ENCODE measurements around the gene PLEKHA8.

PLEKHA8 gene

DNA sequence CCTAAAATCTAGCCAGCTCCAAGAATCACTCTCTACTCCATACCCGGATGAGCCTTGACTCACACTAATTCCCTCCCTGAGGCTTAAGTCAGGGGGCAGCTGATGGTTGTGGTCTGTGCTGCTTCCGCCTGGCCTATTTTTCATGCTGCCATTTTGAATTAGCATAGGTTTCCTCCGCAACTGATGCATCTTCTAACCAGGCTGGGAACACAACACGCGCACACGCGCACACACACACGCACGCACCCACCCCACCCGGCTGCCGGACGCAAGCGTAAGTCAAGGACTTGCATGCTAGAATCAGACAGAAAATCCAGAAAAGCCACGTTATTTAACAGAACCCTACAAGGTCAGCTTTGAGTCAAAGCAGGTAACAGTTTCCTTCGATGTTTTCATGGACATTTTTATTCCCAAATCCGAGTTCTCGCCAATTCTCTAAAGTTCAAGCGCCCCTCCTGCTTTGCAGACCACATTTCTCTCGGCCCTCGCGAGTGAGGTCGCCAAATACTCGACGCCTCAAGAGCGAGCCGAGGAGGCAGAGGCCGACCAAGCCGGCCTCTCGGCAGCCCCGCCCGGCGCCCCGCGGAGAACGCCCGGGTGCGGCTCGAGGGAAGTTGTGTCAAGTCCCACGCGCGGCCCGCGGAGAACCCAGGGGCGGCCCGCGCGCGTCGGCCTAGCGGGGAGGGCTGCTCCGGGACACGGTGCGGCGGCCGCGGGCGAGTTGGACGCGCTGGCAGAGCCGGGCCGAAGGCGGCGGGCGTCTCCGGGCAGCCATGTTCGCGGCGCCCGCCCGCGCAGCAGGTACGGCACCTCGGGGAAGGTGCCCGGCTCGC is 39.6 kb upstream of the PLEKHA8 start:
- no peak for TF ChIP-seq TAF1 (IDR thresholded peaks at IDR 0.05; ENCODE audit: borderline replicate concordance, insufficient read depth, low read length)
- TF ChIP-seq SIN3A (IDR thresholded peaks at IDR 0.05; ENCODE audit: borderline replicate concordance, insufficient read depth, low read length), result no peak
- TF ChIP-seq POLR2AphosphoS5 (IDR thresholded peaks at IDR 0.05; ENCODE audit: low read depth, low read length), result no peak
- TF ChIP-seq, protein P1, sequence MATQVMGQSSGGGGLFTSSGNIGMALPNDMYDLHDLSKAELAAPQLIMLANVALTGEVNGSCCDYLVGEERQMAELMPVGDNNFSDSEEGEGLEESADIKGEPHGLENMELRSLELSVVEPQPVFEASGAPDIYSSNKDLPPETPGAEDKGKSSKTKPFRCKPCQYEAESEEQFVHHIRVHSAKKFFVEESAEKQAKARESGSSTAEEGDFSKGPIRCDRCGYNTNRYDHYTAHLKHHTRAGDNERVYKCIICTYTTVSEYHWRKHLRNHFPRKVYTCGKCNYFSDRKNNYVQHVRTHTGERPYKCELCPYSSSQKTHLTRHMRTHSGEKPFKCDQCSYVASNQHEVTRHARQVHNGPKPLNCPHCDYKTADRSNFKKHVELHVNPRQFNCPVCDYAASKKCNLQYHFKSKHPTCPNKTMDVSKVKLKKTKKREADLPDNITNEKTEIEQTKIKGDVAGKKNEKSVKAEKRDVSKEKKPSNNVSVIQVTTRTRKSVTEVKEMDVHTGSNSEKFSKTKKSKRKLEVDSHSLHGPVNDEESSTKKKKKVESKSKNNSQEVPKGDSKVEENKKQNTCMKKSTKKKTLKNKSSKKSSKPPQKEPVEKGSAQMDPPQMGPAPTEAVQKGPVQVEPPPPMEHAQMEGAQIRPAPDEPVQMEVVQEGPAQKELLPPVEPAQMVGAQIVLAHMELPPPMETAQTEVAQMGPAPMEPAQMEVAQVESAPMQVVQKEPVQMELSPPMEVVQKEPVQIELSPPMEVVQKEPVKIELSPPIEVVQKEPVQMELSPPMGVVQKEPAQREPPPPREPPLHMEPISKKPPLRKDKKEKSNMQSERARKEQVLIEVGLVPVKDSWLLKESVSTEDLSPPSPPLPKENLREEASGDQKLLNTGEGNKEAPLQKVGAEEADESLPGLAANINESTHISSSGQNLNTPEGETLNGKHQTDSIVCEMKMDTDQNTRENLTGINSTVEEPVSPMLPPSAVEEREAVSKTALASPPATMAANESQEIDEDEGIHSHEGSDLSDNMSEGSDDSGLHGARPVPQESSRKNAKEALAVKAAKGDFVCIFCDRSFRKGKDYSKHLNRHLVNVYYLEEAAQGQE (IDR thresholded peaks at IDR 0.05; ENCODE audit: insufficient read depth in 1 of 2, low read depth in 2 of 2, low read length in 2 of 2), result no peak
- no peak for TF ChIP-seq FOXP2 (optimal IDR thresholded peaks at IDR 0.05; ENCODE audit: borderline replicate concordance, extremely low read depth, extremely low read length, insufficient read depth)

DNA sequence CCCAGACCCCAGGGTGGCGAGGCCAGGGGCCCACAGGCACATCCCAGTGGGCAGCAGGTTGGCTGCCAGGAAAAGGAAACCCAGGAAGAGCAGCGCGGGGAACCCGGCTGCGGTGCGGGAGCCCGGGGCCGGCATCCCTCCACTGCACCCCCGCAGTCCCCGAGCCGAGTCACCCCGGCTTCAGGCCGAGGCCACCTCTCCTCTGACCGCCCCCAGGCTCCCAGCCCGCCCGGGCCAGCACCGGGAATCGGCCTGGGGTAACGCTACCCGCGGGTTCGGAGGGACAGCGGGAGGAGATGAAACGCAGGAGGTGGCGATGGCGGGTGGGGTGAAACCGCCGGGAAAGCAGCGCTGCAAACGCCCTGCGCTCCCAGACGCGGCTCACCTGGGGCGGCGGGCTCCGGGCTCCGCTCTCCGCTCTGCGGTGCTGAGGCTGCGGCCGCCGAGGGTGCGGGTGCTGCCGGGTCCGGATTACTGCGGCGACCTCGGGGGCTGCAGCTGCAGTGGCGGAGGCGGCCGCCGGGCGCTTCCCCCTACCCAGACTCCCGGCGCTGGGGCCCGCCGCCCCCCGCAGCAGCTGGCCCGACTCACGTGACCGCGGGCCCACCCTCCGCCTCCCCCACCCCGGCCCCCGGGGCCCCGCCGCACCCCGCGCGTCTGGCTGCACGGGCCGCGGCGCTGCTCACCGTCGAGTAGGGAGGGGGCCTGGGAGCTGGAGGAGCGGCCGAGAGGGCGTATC is 38.8 kb upstream of the PLEKHA8 start, which contains the start of gene SCRN1:
Gene SCRN1 (minus strand): TSS at position 545 of the 739 bp plus-strand sequence. CDS start 20,734 bp downstream, outside the sequence.
- TF ChIP-seq POLR2AphosphoS5 (IDR thresholded peaks at IDR 0.05; ENCODE audit: low read depth, low read length) (no peak), SIN3A (IDR thresholded peaks at IDR 0.05; ENCODE audit: borderline replicate concordance, insufficient read depth, low read length) (no peak), TAF1 (IDR thresholded peaks at IDR 0.05; ENCODE audit: borderline replicate concordance, insufficient read depth, low read length) (no peak), FOXP2 (optimal IDR thresholded peaks at IDR 0.05; ENCODE audit: borderline replicate concordance, extremely low read depth, extremely low read length, insufficient read depth) (no peak)
- TF ChIP-seq, protein P1 (IDR thresholded peaks at IDR 0.05; ENCODE audit: insufficient read depth in 1 of 2, low read depth in 2 of 2, low read length in 2 of 2), result no peak

DNA sequence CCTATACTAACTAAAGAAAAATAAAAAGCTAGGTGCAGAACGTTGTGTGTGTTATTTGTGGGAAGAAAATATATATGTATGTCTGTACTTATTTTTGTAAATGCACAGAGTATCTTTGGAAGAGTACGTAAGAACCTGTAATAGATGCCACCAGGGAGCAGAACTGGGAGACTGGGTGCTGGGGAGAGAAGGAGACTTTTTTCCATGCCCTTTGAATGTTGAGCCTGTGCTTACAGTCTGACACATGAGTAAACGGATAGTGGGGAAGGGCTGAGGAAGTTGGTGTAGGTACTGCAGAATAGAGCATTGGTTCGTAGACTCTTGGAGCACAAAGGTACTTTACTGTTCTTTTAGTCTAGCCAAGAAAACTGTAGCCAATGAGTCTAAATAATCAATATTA is 37.3 kb upstream of the PLEKHA8 start:
- TF ChIP-seq FOXP2 (optimal IDR thresholded peaks at IDR 0.05; ENCODE audit: borderline replicate concordance, extremely low read depth, extremely low read length, insufficient read depth), result no peak
- no peak for TF ChIP-seq SIN3A (IDR thresholded peaks at IDR 0.05; ENCODE audit: borderline replicate concordance, insufficient read depth, low read length)
- no peak for TF ChIP-seq TAF1 (IDR thresholded peaks at IDR 0.05; ENCODE audit: borderline replicate concordance, insufficient read depth, low read length)
- TF ChIP-seq, protein P1 (IDR thresholded peaks at IDR 0.05; ENCODE audit: insufficient read depth in 1 of 2, low read depth in 2 of 2, low read length in 2 of 2), result no peak
- no peak for TF ChIP-seq POLR2AphosphoS5 (IDR thresholded peaks at IDR 0.05; ENCODE audit: low read depth, low read length)

DNA sequence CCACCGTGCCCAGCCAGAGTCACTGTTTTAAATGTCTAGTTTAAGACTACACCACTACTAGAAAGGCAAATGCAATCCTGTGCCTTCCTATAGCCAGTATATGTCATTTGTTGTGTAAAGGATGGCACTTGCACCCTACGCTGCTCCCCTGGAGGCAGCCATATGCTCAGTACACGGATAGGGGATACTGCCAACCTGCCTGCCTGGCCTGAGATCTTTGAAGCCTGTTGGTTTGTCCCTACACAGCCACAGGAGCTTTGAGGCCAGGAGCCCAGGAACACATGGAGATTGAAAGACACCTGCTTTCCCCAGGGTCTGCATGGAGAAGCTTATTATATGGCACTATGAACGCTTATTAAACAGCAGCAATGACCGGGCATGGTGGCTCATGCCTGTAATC is 36.3 kb upstream of the PLEKHA8 start:
- TF ChIP-seq TAF1 (IDR thresholded peaks at IDR 0.05; ENCODE audit: borderline replicate concordance, insufficient read depth, low read length), result no peak
- no peak for TF ChIP-seq SIN3A (IDR thresholded peaks at IDR 0.05; ENCODE audit: borderline replicate concordance, insufficient read depth, low read length)
- TF ChIP-seq FOXP2 (optimal IDR thresholded peaks at IDR 0.05; ENCODE audit: borderline replicate concordance, extremely low read depth, extremely low read length, insufficient read depth), result no peak
- TF ChIP-seq, protein P1 (IDR thresholded peaks at IDR 0.05; ENCODE audit: insufficient read depth in 1 of 2, low read depth in 2 of 2, low read length in 2 of 2), result no peak
- TF ChIP-seq POLR2AphosphoS5 (IDR thresholded peaks at IDR 0.05; ENCODE audit: low read depth, low read length), result no peak
